Kidney (tissue), 14 donors: ENCODE data around the gene ADARB1. TPM values are rescaled to one million over a fixed set of nuclear protein-coding genes. Genes with fewer than 3 reads are reported as not detected.

Experiments
- DNase-seq, 5 donors: peaks; one replicate each; pipeline ENCODE4 v3.0.0-alpha.2; 2013 to 2020
- FAIRE-seq: peaks from 2 replicates; lab custom pipeline; 2012; peaks lifted over from hg19 to GRCh38; lab: Jason Lieb, UNC
- H3K27ac ChIP-seq, 2 donors: one replicate each; pipeline ENCODE4 v1.7.0; 2013; ENCODE audit warnings: low read depth in 2 of 2, low read length in 2 of 2, inconsistent platforms in 1 of 2
- H3K27me3 ChIP-seq: one replicate; pipeline ENCODE4 v1.7.1; 2013; ENCODE audit warnings: low read length, inconsistent platforms; ENCODE audit not compliant: control insufficient read depth, insufficient read depth
- H3K36me3 ChIP-seq, 3 donors: one replicate each; pipeline versions ENCODE4 v1.7.0 to v1.7.1; 2013; ENCODE audit warnings: low read length in 3 of 3, control low read depth in 1 of 3, inconsistent platforms in 1 of 3; ENCODE audit not compliant: insufficient read depth in 3 of 3, control insufficient read depth in 2 of 3
- H3K4me1 ChIP-seq, 3 donors: one replicate each; pipeline versions ENCODE4 v1.7.0 to v1.7.1; 2013; ENCODE audit warnings: low read length in 3 of 3, inconsistent platforms in 1 of 3, low read depth in 1 of 3; ENCODE audit not compliant: control insufficient read depth in 2 of 3, insufficient read depth in 2 of 3
- H3K4me3 ChIP-seq, 3 donors: one replicate each; pipeline versions ENCODE4 v1.7.0 to v1.8.1; 2013; ENCODE audit warnings: low read length in 3 of 3, control low read depth in 1 of 3, inconsistent platforms in 1 of 3
- H3K9ac ChIP-seq, 3 donors: one replicate each; pipeline versions ENCODE4 v1.7.0 to v1.7.1; 2013; ENCODE audit warnings: low read length in 3 of 3, control low read depth in 1 of 3, inconsistent platforms in 1 of 3
- H3K9me3 ChIP-seq, 3 donors: one replicate each; pipeline versions ENCODE4 v1.7.0 to v1.7.1; 2013; ENCODE audit warnings: low read length in 3 of 3, control low read depth in 1 of 3, inconsistent platforms in 1 of 3; ENCODE audit not compliant: control insufficient read depth in 2 of 3, insufficient read depth in 1 of 3
- intact Hi-C: fragments of 100-400 bp; cut with DNase I; formaldehyde crosslinking; loops from one replicate; pipeline ENCODE4 v1.11.1; 2022
- polyA plus RNA-seq: library from polyadenylated mRNA; stranded (reverse); fragments of 350-450 nt; fragmentation: Illumina TruSeq; extraction: RNeasy Lipid Tissue Mini Kit (QIAGEN cat#74804); gene quantifications from one replicate; pipeline ENCODE4 v1.2.3, GENCODE V29; 2014; ENCODE audit warnings: low read depth, low replicate concordance; ENCODE audit not compliant: insufficient read depth
- total RNA-seq: library from RNA; stranded (reverse); fragmentation: NEBNext Ultra II Directional; extraction: Animal tissue kit (Norgen Biotek cat#: 25700); gene quantifications from one replicate; pipeline ENCODE4 v1.2.1, GENCODE V29; 2021
- TF ChIP-seq, protein P1 (sequence below): IDR thresholded peaks from 3 replicates; pipeline ENCODE4 v1.5.1; 2012; ENCODE audit warnings: mild to moderate bottlenecking, moderate library complexity, borderline replicate concordance; ENCODE audit not compliant: insufficient read depth; ENCODE audit errors: extremely low read depth
- donor health status: control.
- donor health status: control.
- donor health status: control.
- donor health status: control.
- donor health status: control.
- donor health status: DM: yes; HTN: yes; CAD: no.
- donor health status: Normal renal cell carcinoma (clear cell type).

Gene ADARB1
- total and polyA plus RNA-seq, 2 donors from 2014 or later: 6.7 to 34.9 TPM

DNA sequence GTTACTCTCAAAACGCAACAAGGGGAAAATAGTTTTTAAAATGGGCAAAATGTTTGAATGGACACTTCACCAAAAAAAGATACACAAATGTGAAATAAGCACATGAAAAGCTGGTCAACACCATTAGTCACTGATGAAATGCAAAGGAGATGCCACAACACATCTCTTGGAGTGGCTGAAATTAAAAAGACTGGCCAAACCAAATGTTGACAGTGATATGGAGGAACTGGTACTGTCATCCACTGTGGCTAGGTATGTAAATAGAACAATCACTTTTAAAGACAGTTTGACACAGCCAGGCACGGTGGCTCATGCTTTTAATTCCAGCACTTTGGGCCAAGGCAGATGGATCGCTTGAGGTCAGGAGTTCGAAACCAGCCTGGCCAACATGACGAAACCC, 122.2 kb downstream of the ADARB1 start:
- no peak overlapping the region for H3K4me3 ChIP-seq
- H3K36me3 ChIP-seq: no peaks in the 10 kb centered on the region
- intact Hi-C loops: no loop called here
- H3K4me1 ChIP-seq: no peaks in the 10 kb centered on the region
- H3K27me3 ChIP-seq: no peaks in the 10 kb centered on the region
- no peak overlapping the region for H3K9ac ChIP-seq
- no peaks in the 10 kb centered on the region for H3K9me3 ChIP-seq
- no peak for DNase-seq
- FAIRE-seq: no peak
- TF ChIP-seq, protein P1, sequence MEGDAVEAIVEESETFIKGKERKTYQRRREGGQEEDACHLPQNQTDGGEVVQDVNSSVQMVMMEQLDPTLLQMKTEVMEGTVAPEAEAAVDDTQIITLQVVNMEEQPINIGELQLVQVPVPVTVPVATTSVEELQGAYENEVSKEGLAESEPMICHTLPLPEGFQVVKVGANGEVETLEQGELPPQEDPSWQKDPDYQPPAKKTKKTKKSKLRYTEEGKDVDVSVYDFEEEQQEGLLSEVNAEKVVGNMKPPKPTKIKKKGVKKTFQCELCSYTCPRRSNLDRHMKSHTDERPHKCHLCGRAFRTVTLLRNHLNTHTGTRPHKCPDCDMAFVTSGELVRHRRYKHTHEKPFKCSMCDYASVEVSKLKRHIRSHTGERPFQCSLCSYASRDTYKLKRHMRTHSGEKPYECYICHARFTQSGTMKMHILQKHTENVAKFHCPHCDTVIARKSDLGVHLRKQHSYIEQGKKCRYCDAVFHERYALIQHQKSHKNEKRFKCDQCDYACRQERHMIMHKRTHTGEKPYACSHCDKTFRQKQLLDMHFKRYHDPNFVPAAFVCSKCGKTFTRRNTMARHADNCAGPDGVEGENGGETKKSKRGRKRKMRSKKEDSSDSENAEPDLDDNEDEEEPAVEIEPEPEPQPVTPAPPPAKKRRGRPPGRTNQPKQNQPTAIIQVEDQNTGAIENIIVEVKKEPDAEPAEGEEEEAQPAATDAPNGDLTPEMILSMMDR: no peak
- no peak overlapping the region for H3K27ac ChIP-seq

DNA sequence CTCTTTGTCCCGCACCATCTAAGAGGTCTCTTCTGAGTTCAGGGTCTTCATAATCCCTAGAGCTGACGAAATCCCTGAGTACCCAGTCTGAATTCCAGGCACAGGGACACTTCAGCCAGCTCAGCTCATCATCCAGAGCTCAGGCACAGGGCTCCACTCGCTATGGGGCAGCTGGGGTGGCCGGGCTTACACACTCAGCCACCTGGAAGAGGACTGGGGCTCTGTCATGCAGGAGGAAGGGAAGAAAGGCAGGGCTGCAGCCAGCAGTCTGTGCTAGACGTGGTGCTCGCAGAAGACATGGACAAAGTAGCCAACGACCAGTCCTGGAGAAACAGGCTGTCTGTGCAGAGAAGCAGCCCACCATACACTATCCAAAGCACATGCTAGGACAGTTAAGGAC, 124.8 kb downstream of the ADARB1 start:
- Histone ChIP-seq H3K9ac (no peak overlapping the region), H3K27ac (no peak overlapping the region), H3K9me3 (no peaks in the 10 kb centered on the region), H3K4me3 (no peak overlapping the region), H3K4me1 (no peaks in the 10 kb centered on the region), H3K36me3 (peaks cover 0 to 2% (median 2%) of the 10 kb centered on the region in 3 donors), H3K27me3 (no peaks in the 10 kb centered on the region)
- intact Hi-C loops: no loop called here
- DNase-seq (no peak), FAIRE-seq (no peak)
- TF ChIP-seq, protein P1: no peak

DNA sequence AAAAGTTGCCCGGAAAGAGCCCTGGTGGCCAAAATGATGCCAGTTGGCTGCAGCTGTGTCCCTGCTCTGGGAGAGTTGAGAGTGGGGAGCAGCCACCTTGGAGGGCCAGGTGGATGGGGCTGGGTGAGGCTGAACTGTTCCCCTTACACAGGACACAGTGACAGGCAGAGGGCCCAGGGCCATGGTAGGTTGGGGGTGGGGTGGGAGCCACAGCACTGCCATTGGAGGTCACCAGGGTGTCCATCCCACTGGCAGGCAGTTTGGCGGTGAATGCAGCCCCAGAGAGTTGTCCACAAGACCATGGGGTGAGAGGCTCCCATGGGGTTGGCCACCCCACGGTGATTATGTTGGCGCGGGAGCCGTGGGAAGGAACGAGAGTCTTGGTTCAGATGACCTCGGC, 125.7 kb downstream of the ADARB1 start:
- H3K9me3 ChIP-seq: no peaks in the 10 kb centered on the region
- intact Hi-C loops: no loop called here
- H3K27me3 ChIP-seq: no peaks in the 10 kb centered on the region
- no peak overlapping the region for H3K27ac ChIP-seq
- no peaks in the 10 kb centered on the region for H3K4me1 ChIP-seq
- H3K9ac ChIP-seq: no peak overlapping the region
- peaks cover 0 to 6% (median 2%) of the 10 kb centered on the region in 3 donors for H3K36me3 ChIP-seq
- no peak overlapping the region for H3K4me3 ChIP-seq
- TF ChIP-seq, protein P1: no peak
- FAIRE-seq: no peak
- DNase-seq: peak in 1 of 5 donors; percentile 55
